Frontal cortex (tissue), 4 donors: Measurements from ENCODE around the gene ANKH. TPM values are rescaled to one million over a fixed set of nuclear protein-coding genes. Genes with fewer than 3 reads are reported as not detected.
"Not testable (repeated sequence)": the region's sequence is repeated elsewhere in the genome, so short reads cannot be mapped to it uniquely, and the experiment has no call there.

Source experiments
- DNase-seq, 2 donors: peaks; one replicate each; pipeline ENCODE4 v3.0.0; 2012; ENCODE audit warnings: low spot score in 2 of 2
- FAIRE-seq: peaks from 2 replicates; lab custom pipeline; 2012; peaks lifted over from hg19 to GRCh38; lab: Jason Lieb, UNC
- total RNA-seq: library from RNA; depleted of rRNA; stranded (reverse); fragments of >200 nt; gene quantifications from one replicate; pipeline ENCODE4 v1.2.3, GENCODE V29; 2014
- donor health status: control.
- donor health status: control.
- donor health status: control.

ANKH gene
- total RNA-seq, 1 donor from 2014 or later = 62.8 TPM

GRCh38 chr5:14809369-14810155 is 62.0 kb downstream of the ANKH start:
- DNase-seq (peak in 1 of 2 donors; percentile 37), FAIRE-seq (no peak)

GRCh38 chr5:14807471-14807870 is 64.1 kb downstream of the ANKH start:
- no peak for FAIRE-seq
- no peak for DNase-seq

GRCh38 chr5:14806456-14806855 is 65.1 kb downstream of the ANKH start:
- DNase-seq = peak in 1 of 2 donors; percentile 29
- FAIRE-seq = no peak

GRCh38 chr5:14802541-14802940 is 69.0 kb downstream of the ANKH start:
- FAIRE-seq (no peak), DNase-seq (no peak)

- FAIRE-seq = no peak
- DNase-seq = no peak
These were observed 69.8 kb downstream of the ANKH start for GRCh38 chr5:14801792-14802191.

- FAIRE-seq, DNase-seq: not testable (repeated sequence)
These were observed 74.2 kb downstream of the ANKH start for GRCh38 chr5:14797385-14797784.

GRCh38 chr5:14794583-14795230 is 76.9 kb downstream of the ANKH start:
- FAIRE-seq = no peak
- DNase-seq = no peak

GRCh38 chr5:14793851-14794250 is 77.7 kb downstream of the ANKH start:
- no peak for DNase-seq
- no peak for FAIRE-seq

GRCh38 chr5:14790911-14791310 is 80.7 kb downstream of the ANKH start:
- FAIRE-seq (no peak), DNase-seq (no peak)

GRCh38 chr5:14790220-14790619 is 81.4 kb downstream of the ANKH start:
- no peak for FAIRE-seq
- no peak for DNase-seq

GRCh38 chr5:14787801-14788579 is 83.6 kb downstream of the ANKH start:
- FAIRE-seq (no peak), DNase-seq (no peak)

GRCh38 chr5:14783691-14784090 is 87.9 kb downstream of the ANKH start:
- FAIRE-seq (no peak), DNase-seq (no peak)

- no peak for FAIRE-seq
These were observed 89.0 kb downstream of the ANKH start for GRCh38 chr5:14782591-14782990.

GRCh38 chr5:14781106-14781505 is 90.5 kb downstream of the ANKH start:
- DNase-seq (no peak), FAIRE-seq (no peak)

More at GRCh38 chr5:14782591-14782990, 89.0 kb downstream of the ANKH start:
- DNase-seq = no peak

- FAIRE-seq (no peak), DNase-seq (no peak)
These were observed 91.6 kb downstream of the ANKH start for GRCh38 chr5:14779975-14780374.

- no peak for DNase-seq
- FAIRE-seq = no peak
These were observed 92.8 kb downstream of the ANKH start for GRCh38 chr5:14778792-14779070.

GRCh38 chr5:14777932-14778791 is 93.4 kb downstream of the ANKH start:
- DNase-seq = no peak
- FAIRE-seq = no peak

- FAIRE-seq = no peak
- DNase-seq = no peak
These were observed 94.4 kb downstream of the ANKH start for GRCh38 chr5:14777187-14777586.

GRCh38 chr5:14776602-14777001 is 95.0 kb downstream of the ANKH start:
- no peak for FAIRE-seq
- no peak for DNase-seq

GRCh38 chr5:14775857-14776256 is 95.7 kb downstream of the ANKH start:
- DNase-seq (no peak), FAIRE-seq (no peak)
